Measurements from ENCODE around the gene DNAH7.

The DNAH7 gene

GRCh38 chr2:195722075-195722474, 346.6 kb downstream of the DNAH7 start:
- H3K4me3 ChIP-seq = no peak overlapping the region
- no peaks in the 10 kb centered on the region for H4K20me1 ChIP-seq
- H3K4me1 ChIP-seq = no peaks in the 10 kb centered on the region
- no peak for TF ChIP-seq Cebpa-rat (IDR thresholded peaks at IDR 0.05)
- H3K27ac ChIP-seq = no peak overlapping the region
- no peak overlapping the region for H3K4me2 ChIP-seq
- H3K9ac ChIP-seq = no peak overlapping the region
- no peaks in the 10 kb centered on the region for H3K9me3 ChIP-seq
- peaks cover 58% of the 10 kb centered on the region for H3K36me3 ChIP-seq
- no peaks in the 10 kb centered on the region for H3K27me3 ChIP-seq

GRCh38 chr2:195721042-195721441, 347.6 kb downstream of the DNAH7 start:
- H3K27me3 ChIP-seq = no peaks in the 10 kb centered on the region
- no peak overlapping the region for H3K4me2 ChIP-seq
- no peak overlapping the region for H3K27ac ChIP-seq
- H3K9me3 ChIP-seq = no peaks in the 10 kb centered on the region
- no peaks in the 10 kb centered on the region for H3K4me1 ChIP-seq
- no peak overlapping the region for H3K9ac ChIP-seq
- no peaks in the 10 kb centered on the region for H4K20me1 ChIP-seq
- no peak overlapping the region for H3K4me3 ChIP-seq
- TF ChIP-seq Cebpa-rat (IDR thresholded peaks at IDR 0.05) = no peak
- H3K36me3 ChIP-seq = peaks cover 66% of the 10 kb centered on the region

GRCh38 chr2:195716466-195716865, 352.2 kb downstream of the DNAH7 start:
- H3K4me2 ChIP-seq = no peak overlapping the region
- H3K27ac ChIP-seq = no peak overlapping the region
- H3K27me3 ChIP-seq = no peaks in the 10 kb centered on the region
- H3K9me3 ChIP-seq = no peaks in the 10 kb centered on the region
- H3K4me3 ChIP-seq = no peak overlapping the region
- H3K4me1 ChIP-seq = peaks cover 4% of the 10 kb centered on the region; the same call in 1 of the 2 replicates
- H3K36me3 ChIP-seq = peaks cover 80% of the 10 kb centered on the region
- no peak for TF ChIP-seq Cebpa-rat (IDR thresholded peaks at IDR 0.05)
- H4K20me1 ChIP-seq = no peaks in the 10 kb centered on the region
- no peak overlapping the region for H3K9ac ChIP-seq

- no peak overlapping the region for H3K4me3 ChIP-seq
- no peak for TF ChIP-seq Cebpa-rat (IDR thresholded peaks at IDR 0.05)
- H4K20me1 ChIP-seq = no peaks in the 10 kb centered on the region
- H3K36me3 ChIP-seq = peaks cover 51% of the 10 kb centered on the region
- no peaks in the 10 kb centered on the region for H3K27me3 ChIP-seq
- no peaks in the 10 kb centered on the region for H3K9me3 ChIP-seq
- H3K9ac ChIP-seq = no peak overlapping the region
- H3K4me2 ChIP-seq = no peak overlapping the region
- H3K4me1 ChIP-seq = peaks cover 4% of the 10 kb centered on the region; the same call in 1 of the 2 replicates
- H3K27ac ChIP-seq = no peak overlapping the region
These were observed 357.2 kb downstream of the DNAH7 start for GRCh38 chr2:195711478-195711877.

- TF ChIP-seq Cebpa-rat (IDR thresholded peaks at IDR 0.05) = no peak
- H3K9ac ChIP-seq = no peak overlapping the region
- peaks cover 4% of the 10 kb centered on the region; the same call in 1 of the 2 replicates for H3K4me1 ChIP-seq
- no peak overlapping the region for H3K4me2 ChIP-seq
- no peaks in the 10 kb centered on the region for H4K20me1 ChIP-seq
- no peak overlapping the region for H3K4me3 ChIP-seq
- no peaks in the 10 kb centered on the region for H3K27me3 ChIP-seq
- peaks cover 39% of the 10 kb centered on the region for H3K36me3 ChIP-seq
- no peak overlapping the region for H3K27ac ChIP-seq
- H3K9me3 ChIP-seq = no peaks in the 10 kb centered on the region
These were observed 358.5 kb downstream of the DNAH7 start for GRCh38 chr2:195709901-195710806.

GRCh38 chr2:195706161-195706900, 362.3 kb downstream of the DNAH7 start:
- no peaks in the 10 kb centered on the region for H3K27me3 ChIP-seq
- no peak for TF ChIP-seq Cebpa-rat (IDR thresholded peaks at IDR 0.05)
- no peak overlapping the region for H3K9ac ChIP-seq
- no peak overlapping the region for H3K27ac ChIP-seq
- peaks cover 28% of the 10 kb centered on the region for H3K36me3 ChIP-seq
- no peaks in the 10 kb centered on the region for H3K4me1 ChIP-seq
- H3K9me3 ChIP-seq = peaks cover 5% of the 10 kb centered on the region; the same call in 1 of the 2 replicates
- H3K4me2 ChIP-seq = no peak overlapping the region
- H3K4me3 ChIP-seq = no peak overlapping the region
- H4K20me1 ChIP-seq = no peaks in the 10 kb centered on the region

- peaks cover 24% of the 10 kb centered on the region for H3K36me3 ChIP-seq
- no peak overlapping the region for H3K4me2 ChIP-seq
- no peak overlapping the region for H3K9ac ChIP-seq
- H3K27ac ChIP-seq = no peak overlapping the region
- peaks cover 25% of the 10 kb centered on the region for H3K9me3 ChIP-seq
- no peaks in the 10 kb centered on the region for H3K4me1 ChIP-seq
- no peaks in the 10 kb centered on the region for H3K27me3 ChIP-seq
- no peak overlapping the region; the same call in 1 of the 2 replicates for H3K4me3 ChIP-seq
- H4K20me1 ChIP-seq = no peaks in the 10 kb centered on the region
- TF ChIP-seq Cebpa-rat (IDR thresholded peaks at IDR 0.05) = no peak
These were observed 368.2 kb downstream of the DNAH7 start for GRCh38 chr2:195700480-195700879.

GRCh38 chr2:195697681-195698220, 370.9 kb downstream of the DNAH7 start:
- no peak overlapping the region for H3K4me3 ChIP-seq
- H3K9me3 ChIP-seq = peaks cover 48% of the 10 kb centered on the region
- H3K4me2 ChIP-seq = no peak overlapping the region
- H4K20me1 ChIP-seq = no peaks in the 10 kb centered on the region
- H3K27ac ChIP-seq = no peak overlapping the region
- no peaks in the 10 kb centered on the region for H3K27me3 ChIP-seq
- H3K4me1 ChIP-seq = no peaks in the 10 kb centered on the region
- peaks cover 37% of the 10 kb centered on the region for H3K36me3 ChIP-seq
- no peak for TF ChIP-seq Cebpa-rat (IDR thresholded peaks at IDR 0.05)
- H3K9ac ChIP-seq = no peak overlapping the region

GRCh38 chr2:195696012-195696411, 372.6 kb downstream of the DNAH7 start:
- peaks cover 55% of the 10 kb centered on the region for H3K9me3 ChIP-seq
- TF ChIP-seq Cebpa-rat (IDR thresholded peaks at IDR 0.05) = no peak
- no peak overlapping the region for H3K27ac ChIP-seq
- no peaks in the 10 kb centered on the region; the same call in 1 of the 2 replicates for H4K20me1 ChIP-seq
- no peak overlapping the region for H3K9ac ChIP-seq
- no peaks in the 10 kb centered on the region for H3K27me3 ChIP-seq
- peaks cover 39% of the 10 kb centered on the region for H3K36me3 ChIP-seq
- no peak overlapping the region for H3K4me3 ChIP-seq
- H3K4me2 ChIP-seq = no peak overlapping the region
- no peaks in the 10 kb centered on the region for H3K4me1 ChIP-seq

Measured in BLaER1 (cell line).